Calu3 (cell line): ENCODE data around the gene ATF7IP. TPM values are rescaled to one million over a fixed set of nuclear protein-coding genes. Genes with fewer than 3 reads are reported as not detected.
"Not testable (repeated sequence)": the region's sequence is repeated elsewhere in the genome, so short reads cannot be mapped to it uniquely, and the experiment has no call there.

ENCODE experiments used
- BruUV-seq: library from RNA; stranded (reverse); fragments of 400-500 nt; replicated peaks from 2 replicates; lab custom pipeline; 2021; lab: Mats Ljungman, UMichigan
- CTCF ChIA-PET: fragments of 300-600 bp; sonication (Branson Sonifier 250); formaldehyde crosslinking; loops from one replicate; lab custom pipeline; 2022; ENCODE audit warnings: antibody characterized with exemption; lab: Charles Lee
- DNase-seq: peaks from one replicate; pipeline ENCODE4 v3.0.0; 2022
- H3K27ac Mint-ChIP-seq: one replicate; pipeline ENCODE4 v1.8.0; 2022; ENCODE audit warnings: mixed read lengths; ENCODE audit not compliant: unreplicated experiment
- H3K27me3 Mint-ChIP-seq: one replicate; pipeline ENCODE4 v1.8.0; 2022; ENCODE audit warnings: mixed read lengths; ENCODE audit not compliant: unreplicated experiment
- H3K36me3 Mint-ChIP-seq: one replicate; pipeline ENCODE4 v1.8.0; 2022; ENCODE audit warnings: mild to moderate bottlenecking, moderate library complexity, mixed read lengths; ENCODE audit not compliant: insufficient read depth, unreplicated experiment
- H3K4me1 Mint-ChIP-seq: one replicate; pipeline ENCODE4 v1.8.0; 2022; ENCODE audit warnings: mild to moderate bottlenecking, low read depth, mixed read lengths; ENCODE audit not compliant: unreplicated experiment
- H3K4me3 Mint-ChIP-seq: one replicate; pipeline ENCODE4 v1.8.0; 2022; ENCODE audit warnings: mild to moderate bottlenecking, low read depth, moderate library complexity, mixed read lengths; ENCODE audit not compliant: unreplicated experiment
- H3K9me3 Mint-ChIP-seq: one replicate; pipeline ENCODE4 v1.8.0; 2022; ENCODE audit warnings: low read depth, mixed read lengths; ENCODE audit not compliant: unreplicated experiment
- intact Hi-C: fragments of 100-400 bp; cut with micrococcal nuclease; formaldehyde crosslinking; loops from one replicate; pipeline ENCODE4 v1.10.0; 2022; ENCODE audit not compliant: unreplicated experiment
- total RNA-seq: library from RNA; stranded (reverse); gene quantifications from 2 replicates; pipeline ENCODE4 v1.2.3, GENCODE V29; 2022
- TF ChIP-seq, protein P1 (sequence below): fragments of 200-600 bp; IDR thresholded peaks from one replicate; pipeline ENCODE4 v1.8.0; 2022; ENCODE audit warnings: antibody characterized with exemption; ENCODE audit not compliant: unreplicated experiment

Gene ATF7IP
- total RNA-seq, 1 experiment from 2014 or later, result 72.7 TPM

DNA sequence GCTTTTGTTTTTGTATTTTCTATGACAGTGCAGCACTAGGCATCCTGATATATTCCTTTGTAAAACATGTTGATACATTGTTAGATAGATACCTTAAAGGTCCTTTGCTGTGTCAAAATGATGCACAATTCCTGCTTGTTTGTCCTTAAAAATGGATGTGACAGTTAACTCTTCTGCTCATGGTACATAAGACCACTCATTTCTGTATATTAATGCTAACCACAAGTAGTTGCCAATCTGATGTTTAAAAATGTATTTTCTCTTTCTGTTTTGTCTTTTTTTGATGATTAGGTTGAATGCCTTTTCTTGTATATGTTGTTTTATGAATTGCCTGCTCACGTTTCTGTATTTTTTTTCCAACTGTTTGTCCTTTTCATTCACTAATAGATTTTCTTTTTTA lies 35.1 kb downstream of the ATF7IP start:
- intact Hi-C loops, result no loop called here
- Mint-ChIP-seq H3K27me3 (no peaks in the 10 kb centered on the region), H3K36me3 (peaks cover 14% of the 10 kb centered on the region), H3K27ac (peak overlapping the region; percentile 20), H3K4me1 (peaks cover 61% of the 10 kb centered on the region), H3K4me3 (peak overlapping the region; percentile 12), H3K9me3 (peaks cover 3% of the 10 kb centered on the region)
- no TSS peak for BruUV-seq
- CTCF ChIA-PET, result no interaction called here
- TF ChIP-seq, protein P1, sequence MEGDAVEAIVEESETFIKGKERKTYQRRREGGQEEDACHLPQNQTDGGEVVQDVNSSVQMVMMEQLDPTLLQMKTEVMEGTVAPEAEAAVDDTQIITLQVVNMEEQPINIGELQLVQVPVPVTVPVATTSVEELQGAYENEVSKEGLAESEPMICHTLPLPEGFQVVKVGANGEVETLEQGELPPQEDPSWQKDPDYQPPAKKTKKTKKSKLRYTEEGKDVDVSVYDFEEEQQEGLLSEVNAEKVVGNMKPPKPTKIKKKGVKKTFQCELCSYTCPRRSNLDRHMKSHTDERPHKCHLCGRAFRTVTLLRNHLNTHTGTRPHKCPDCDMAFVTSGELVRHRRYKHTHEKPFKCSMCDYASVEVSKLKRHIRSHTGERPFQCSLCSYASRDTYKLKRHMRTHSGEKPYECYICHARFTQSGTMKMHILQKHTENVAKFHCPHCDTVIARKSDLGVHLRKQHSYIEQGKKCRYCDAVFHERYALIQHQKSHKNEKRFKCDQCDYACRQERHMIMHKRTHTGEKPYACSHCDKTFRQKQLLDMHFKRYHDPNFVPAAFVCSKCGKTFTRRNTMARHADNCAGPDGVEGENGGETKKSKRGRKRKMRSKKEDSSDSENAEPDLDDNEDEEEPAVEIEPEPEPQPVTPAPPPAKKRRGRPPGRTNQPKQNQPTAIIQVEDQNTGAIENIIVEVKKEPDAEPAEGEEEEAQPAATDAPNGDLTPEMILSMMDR, result no peak
- DNase-seq, result no peak

DNA sequence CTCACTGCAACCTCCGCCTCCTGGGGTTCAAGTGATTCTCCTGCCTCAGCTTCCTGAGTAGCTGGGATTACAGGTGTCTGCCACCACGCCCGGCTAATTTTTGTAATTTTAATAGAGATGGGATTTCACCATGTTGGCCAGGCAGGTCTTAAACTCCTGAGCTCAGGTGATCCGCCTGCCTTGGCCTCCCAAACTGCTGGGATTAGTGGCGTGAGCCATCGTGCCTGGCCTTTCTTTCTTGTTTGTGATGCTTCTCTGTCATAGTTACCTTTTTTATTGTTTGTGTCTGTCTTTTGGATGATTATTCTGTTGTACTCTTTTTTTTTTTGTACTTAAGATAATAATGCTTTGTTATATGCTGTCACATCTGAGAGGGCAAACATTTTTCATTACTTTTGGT lies 35.8 kb downstream of the ATF7IP start:
- CTCF ChIA-PET, result interaction anchor here (1.0 to 1.5 kb wide), 2 partner anchors 35 to 53 kb away, joined by 3 read pairs; partner anchors contain the start of gene ATF7IP
- Mint-ChIP-seq H3K36me3 (peaks cover 14% of the 10 kb centered on the region), H3K4me1 (peaks cover 56% of the 10 kb centered on the region)
- intact Hi-C loops, H3K4me3 Mint-ChIP-seq, H3K9me3 Mint-ChIP-seq, DNase-seq, H3K27me3 Mint-ChIP-seq, BruUV-seq, H3K27ac Mint-ChIP-seq: not testable (repeated sequence)

DNA sequence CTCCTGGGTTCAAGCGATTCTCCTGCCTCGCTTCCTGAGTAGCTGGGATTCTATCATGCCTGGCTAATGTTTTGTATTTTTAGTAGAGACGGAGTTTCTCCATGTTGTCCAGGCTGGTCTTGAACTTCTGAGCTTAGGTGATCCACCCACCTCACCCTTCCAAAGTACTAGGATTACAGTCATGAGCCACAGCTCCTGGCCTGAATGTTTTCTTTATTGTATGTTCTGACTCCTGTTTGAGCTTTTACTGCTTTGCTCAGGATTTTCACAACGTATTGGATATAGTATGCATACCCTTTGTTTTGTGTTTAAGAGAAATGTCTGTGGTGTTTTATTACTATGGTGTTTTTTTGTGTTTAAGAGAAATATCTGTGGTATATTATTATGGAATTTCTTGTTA lies 37.2 kb downstream of the ATF7IP start:
- TF ChIP-seq, protein P1, result no peak
- CTCF ChIA-PET, result interaction anchor here (0.6 to 1.0 kb wide), 2 partner anchors 9 to 134 kb away, joined by 3 read pairs; no protein-coding TSS in a partner anchor
- intact Hi-C loops, result no loop called here
- no peak overlapping the region for H3K27ac Mint-ChIP-seq
- H3K36me3 Mint-ChIP-seq, result peaks cover 14% of the 10 kb centered on the region
- H3K4me1 Mint-ChIP-seq, result peaks cover 44% of the 10 kb centered on the region
- H3K9me3 Mint-ChIP-seq, result no peaks in the 10 kb centered on the region
- no TSS peak for BruUV-seq
- H3K4me3 Mint-ChIP-seq, result no peak overlapping the region
- no peak for DNase-seq
- no peaks in the 10 kb centered on the region for H3K27me3 Mint-ChIP-seq

DNA sequence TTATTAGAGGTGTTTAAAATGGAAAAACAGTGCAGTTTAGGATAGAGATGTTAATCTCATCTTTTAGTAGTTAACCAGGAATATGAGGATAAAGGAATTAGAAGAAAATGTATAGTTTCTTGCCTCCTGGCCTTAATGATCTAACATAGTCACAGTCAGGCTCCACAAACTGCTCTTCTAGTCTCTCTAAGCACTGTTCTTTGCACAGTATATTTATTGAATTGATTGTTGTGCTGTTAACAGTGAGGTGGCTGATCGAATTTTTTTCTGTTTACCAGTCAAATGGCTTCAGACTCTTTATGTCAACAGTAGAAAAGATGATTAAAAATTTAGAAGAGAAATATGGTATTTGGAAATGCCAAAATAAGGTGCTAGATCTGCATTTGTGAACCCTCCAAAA lies 37.8 kb downstream of the ATF7IP start:
- H3K9me3 Mint-ChIP-seq, result no peaks in the 10 kb centered on the region
- peaks cover 14% of the 10 kb centered on the region for H3K36me3 Mint-ChIP-seq
- H3K4me1 Mint-ChIP-seq, result peaks cover 38% of the 10 kb centered on the region
- intact Hi-C loops, result no loop called here
- CTCF ChIA-PET, result interaction anchor here (0.6 to 1.0 kb wide), 2 partner anchors 8 to 151 kb away, joined by 3 to 11 read pairs; no protein-coding TSS in a partner anchor
- no peaks in the 10 kb centered on the region for H3K27me3 Mint-ChIP-seq
- H3K27ac Mint-ChIP-seq, result peak overlapping the region; percentile 34
- TF ChIP-seq, protein P1, result no peak
- DNase-seq, result no peak
- no peak overlapping the region for H3K4me3 Mint-ChIP-seq
- no TSS peak for BruUV-seq

DNA sequence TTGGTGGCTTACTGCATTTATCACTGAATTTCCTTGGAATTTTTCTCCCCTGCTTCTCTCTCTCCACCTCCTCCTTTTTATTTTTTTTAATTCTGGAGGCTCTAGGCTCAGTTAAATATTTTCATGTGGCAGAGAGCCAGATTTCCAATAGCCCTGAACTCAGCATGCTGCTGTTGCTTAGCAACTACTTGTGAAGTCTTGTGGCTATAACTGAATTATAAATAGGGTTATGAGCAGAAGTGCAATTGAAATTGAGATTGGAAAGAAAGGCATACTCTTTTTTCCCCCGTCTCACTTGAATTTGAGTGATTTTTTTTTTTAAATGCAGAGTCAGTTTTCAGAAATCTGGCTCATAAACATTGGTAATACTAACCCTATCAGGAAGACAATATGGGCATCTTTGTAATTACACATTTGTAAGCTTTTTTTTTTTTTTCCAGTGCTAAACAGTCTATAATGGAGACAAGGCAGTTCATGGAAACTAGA lies 38.3 kb downstream of the ATF7IP start:
- peak; percentile 43 for DNase-seq
- peak overlapping the region; percentile 34 for H3K27ac Mint-ChIP-seq
- TF ChIP-seq, protein P1, result no peak
- H3K4me1 Mint-ChIP-seq, result peaks cover 37% of the 10 kb centered on the region
- intact Hi-C loops, result no loop called here
- H3K36me3 Mint-ChIP-seq, result peaks cover 14% of the 10 kb centered on the region
- no TSS peak for BruUV-seq
- H3K4me3 Mint-ChIP-seq, result no peak overlapping the region
- CTCF ChIA-PET, result interaction anchor here (0.6 kb wide), 1 partner anchor 151 kb away, joined by 11 read pairs; no protein-coding TSS in a partner anchor
- H3K27me3 Mint-ChIP-seq, result no peaks in the 10 kb centered on the region
- no peaks in the 10 kb centered on the region for H3K9me3 Mint-ChIP-seq

DNA sequence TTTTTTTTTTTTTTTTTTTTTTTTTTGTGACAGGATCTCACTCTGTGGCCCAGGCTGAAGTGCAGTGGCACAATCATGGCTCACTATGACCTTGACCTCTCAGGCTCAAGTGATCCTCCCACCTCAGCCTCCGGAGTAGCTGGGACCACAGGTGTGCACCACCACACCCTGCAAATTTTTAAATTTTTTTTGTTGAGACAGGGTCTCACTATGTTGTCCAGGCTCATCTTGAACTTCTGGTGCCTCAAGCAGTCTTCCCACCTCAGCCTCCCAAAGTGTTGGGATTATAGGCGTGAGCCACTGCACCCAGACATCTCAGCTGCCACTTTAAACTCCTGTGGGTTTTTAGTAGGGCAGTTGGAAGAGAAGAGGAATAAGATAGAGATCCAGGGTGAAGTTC lies 39.9 kb downstream of the ATF7IP start:
- H3K27ac Mint-ChIP-seq, H3K4me3 Mint-ChIP-seq, H3K27me3 Mint-ChIP-seq, intact Hi-C loops, H3K9me3 Mint-ChIP-seq, DNase-seq, BruUV-seq: not testable (repeated sequence)
- CTCF ChIA-PET, result interaction anchor here (0.6 kb wide), 1 partner anchor 204 kb away, joined by 4 read pairs; no protein-coding TSS in a partner anchor
- peaks cover 14% of the 10 kb centered on the region for H3K36me3 Mint-ChIP-seq
- peaks cover 28% of the 10 kb centered on the region for H3K4me1 Mint-ChIP-seq
